ENCODE measurements around the gene NCOR2. TPM values are rescaled to one million over a fixed set of nuclear protein-coding genes. Genes with fewer than 3 reads are reported as not detected.
"Not testable (repeated sequence)": the region's sequence is repeated elsewhere in the genome, so short reads cannot be mapped to it uniquely, and the experiment has no call there.

The NCOR2 gene
- total RNA-seq, 1 donor from 2014 or later, result 128 TPM

DNA sequence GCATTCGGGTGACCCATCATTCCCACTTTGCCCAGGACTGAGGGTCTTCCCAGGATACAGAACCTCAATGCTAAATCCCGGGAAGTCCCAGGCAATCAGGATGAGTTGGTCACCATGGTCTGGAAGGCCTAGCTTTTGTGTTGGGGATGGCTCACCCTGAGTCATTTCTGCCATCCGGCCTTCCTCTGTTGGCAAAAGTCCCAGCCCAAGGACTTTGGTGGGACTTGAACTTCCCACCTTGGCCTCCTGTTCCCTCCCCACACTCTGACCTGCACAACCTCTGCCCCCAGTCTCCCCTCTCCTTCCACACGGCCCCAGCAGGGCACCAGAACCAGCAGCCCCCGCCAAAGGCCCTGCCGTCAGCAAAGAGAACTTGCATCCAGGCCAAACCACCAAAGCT is 24.6 kb upstream of the NCOR2 start:
- Mint-ChIP-seq H3K4me1 (peaks cover 10% of the 10 kb centered on the region), H3K27ac (no peak overlapping the region), H3K4me3 (no peak overlapping the region), H3K9me3 (peaks cover 5% of the 10 kb centered on the region), H3K36me3 (ENCODE audit: low read depth) (no peaks in the 10 kb centered on the region), H3K27me3 (peaks cover 18% of the 10 kb centered on the region)
- DNase-seq, result no peak
- intact Hi-C loops (cut with micrococcal nuclease), result no loop called here

DNA sequence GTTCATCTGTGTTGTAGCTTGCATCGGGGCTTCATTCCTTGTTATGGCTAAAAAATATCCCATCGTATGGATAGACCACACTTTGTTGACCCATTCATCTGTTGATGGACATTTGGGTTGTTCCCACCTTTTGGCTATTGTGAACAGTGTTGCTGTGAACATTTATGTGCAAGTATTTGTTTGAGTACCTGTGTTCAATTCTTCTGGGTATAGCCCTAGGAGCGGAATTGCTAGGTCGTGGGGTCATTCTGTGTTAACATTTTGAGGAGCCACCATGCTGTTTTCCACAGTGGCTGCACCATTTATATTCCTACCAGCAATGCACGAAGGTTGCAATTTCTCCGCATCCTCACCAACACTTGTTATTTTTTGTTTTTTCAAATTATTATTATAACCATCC is 23.0 kb upstream of the NCOR2 start:
- H3K36me3 Mint-ChIP-seq (ENCODE audit: low read depth), result no peaks in the 10 kb centered on the region
- peaks cover 5% of the 10 kb centered on the region for H3K9me3 Mint-ChIP-seq
- H3K27ac Mint-ChIP-seq, result no peak overlapping the region
- DNase-seq, result no peak
- intact Hi-C loops (cut with micrococcal nuclease), result no loop called here
- H3K27me3 Mint-ChIP-seq, result peaks cover 18% of the 10 kb centered on the region
- no peak overlapping the region for H3K4me3 Mint-ChIP-seq
- H3K4me1 Mint-ChIP-seq, result peaks cover 10% of the 10 kb centered on the region

DNA sequence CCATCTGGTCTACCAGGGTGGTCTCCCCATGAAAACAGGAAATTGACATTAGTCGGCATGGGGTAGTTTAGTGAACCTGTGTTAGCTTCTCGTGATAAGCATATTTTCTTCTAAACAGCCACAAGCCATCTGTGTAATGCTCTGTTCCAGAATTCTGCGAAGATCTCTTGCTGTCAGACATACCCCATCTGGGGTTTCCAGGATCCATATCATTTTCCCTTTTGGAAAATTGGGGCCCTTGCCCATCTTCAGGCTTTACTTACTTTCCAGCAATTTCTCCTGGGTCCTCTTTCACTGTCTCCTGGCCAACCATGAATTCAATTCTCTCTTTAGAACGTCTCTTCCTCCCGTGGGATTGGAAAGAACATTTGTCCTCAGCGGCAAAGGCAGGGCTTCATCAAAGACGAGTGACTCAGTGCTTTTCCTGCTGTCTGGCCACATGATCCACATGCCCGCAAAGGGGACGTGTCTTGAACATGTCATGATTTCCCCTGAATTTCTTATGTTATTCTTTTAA is 21.4 kb upstream of the NCOR2 start:
- Mint-ChIP-seq H3K4me1 (peaks cover 10% of the 10 kb centered on the region), H3K27ac (peak overlapping the region; percentile 21), H3K27me3 (peaks cover 15% of the 10 kb centered on the region), H3K9me3 (peaks cover 5% of the 10 kb centered on the region), H3K36me3 (ENCODE audit: low read depth) (no peaks in the 10 kb centered on the region), H3K4me3 (no peak overlapping the region)
- intact Hi-C loops (cut with micrococcal nuclease), result loop anchor here (2.0 kb wide), 1 partner anchor 22 kb away; the partner anchor contains the start of gene NCOR2
- DNase-seq, result peak; percentile 68

DNA sequence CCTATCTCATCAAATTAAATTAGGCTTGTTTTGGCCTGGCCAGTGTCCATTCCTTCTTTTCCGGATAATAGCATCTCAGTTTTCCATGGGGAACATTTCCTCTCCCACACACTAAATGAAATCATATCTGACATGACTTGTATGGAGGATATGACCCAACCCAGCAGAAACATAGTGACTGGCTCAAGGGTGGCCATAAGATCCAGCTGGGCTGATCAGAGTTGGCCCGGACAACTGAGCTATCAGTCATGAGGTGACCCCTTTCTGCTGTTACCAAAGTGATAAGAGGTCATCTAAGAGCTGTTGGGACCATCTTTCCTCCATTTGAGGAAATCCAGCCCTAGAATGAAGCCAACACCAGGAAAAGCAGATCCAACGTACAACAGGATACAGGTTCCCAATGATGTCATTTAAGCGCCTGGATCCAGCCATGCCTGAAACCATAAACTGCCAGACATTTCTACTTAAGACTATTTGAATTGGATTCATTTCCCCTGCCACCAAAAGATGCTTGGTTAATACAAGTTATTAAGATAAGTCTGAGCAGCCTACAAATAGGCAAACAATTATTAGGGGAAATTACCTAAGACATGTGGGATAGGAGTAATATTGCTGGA is 20.7 kb upstream of the NCOR2 start:
- Mint-ChIP-seq H3K36me3 (ENCODE audit: low read depth) (no peaks in the 10 kb centered on the region), H3K27ac (no peak overlapping the region), H3K4me3 (no peak overlapping the region), H3K27me3 (peaks cover 15% of the 10 kb centered on the region), H3K4me1 (peaks cover 10% of the 10 kb centered on the region), H3K9me3 (peaks cover 5% of the 10 kb centered on the region)
- intact Hi-C loops (cut with micrococcal nuclease), result loop anchor here (2.0 kb wide), 1 partner anchor 21 kb away; the partner anchor contains the start of gene NCOR2
- DNase-seq, result no peak

DNA sequence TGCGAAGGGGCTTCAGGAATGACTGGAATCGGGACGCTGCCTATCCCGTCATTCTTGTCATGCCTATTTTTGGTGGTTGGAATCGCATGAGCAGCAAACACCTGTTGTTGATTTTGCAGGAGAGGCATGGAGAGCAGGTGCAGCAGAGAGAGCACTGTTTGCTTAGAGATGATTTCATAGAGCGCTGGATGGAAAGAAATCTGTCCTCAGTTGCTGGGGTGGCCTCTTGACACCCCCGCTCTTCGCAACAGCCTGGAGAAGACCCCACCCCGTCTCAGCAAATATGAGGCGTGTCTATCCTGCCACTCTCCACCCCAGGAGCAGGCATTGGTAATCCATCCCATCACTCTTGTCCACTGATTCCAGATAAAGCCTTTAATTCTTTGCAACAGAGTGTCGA is 19.3 kb upstream of the NCOR2 start:
- intact Hi-C loops (cut with micrococcal nuclease), result no loop called here

DNA sequence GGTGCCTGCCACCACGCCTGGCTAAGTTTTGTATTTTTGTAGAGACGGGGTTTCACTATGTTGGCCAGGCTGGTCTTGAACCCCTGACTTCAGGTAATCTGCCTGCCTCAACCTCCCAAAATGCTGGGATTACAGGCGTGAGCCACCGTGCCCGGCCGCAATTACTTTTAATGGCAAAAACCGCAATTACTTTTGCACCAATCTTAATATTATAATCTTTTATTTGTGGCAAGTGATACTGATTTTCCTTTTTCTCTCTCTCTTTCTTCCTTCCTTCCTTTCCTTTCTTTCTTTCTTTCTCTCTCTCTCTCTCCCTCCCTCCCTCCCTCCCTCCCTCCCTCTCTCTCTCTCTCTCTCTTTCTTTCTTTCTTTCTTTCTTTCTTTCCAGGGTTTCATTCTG is 17.1 kb upstream of the NCOR2 start:
- H3K27ac Mint-ChIP-seq; DNase-seq; H3K4me3 Mint-ChIP-seq; H3K4me1 Mint-ChIP-seq; H3K36me3 Mint-ChIP-seq (ENCODE audit: low read depth); intact Hi-C loops (cut with micrococcal nuclease); H3K9me3 Mint-ChIP-seq: not testable (repeated sequence)
- H3K27me3 Mint-ChIP-seq, result peaks cover 10% of the 10 kb centered on the region

More for the DNA sequence above, 19.3 kb upstream of the NCOR2 start:
- H3K27ac Mint-ChIP-seq, result no peak overlapping the region
- peaks cover 10% of the 10 kb centered on the region for H3K4me1 Mint-ChIP-seq
- H3K27me3 Mint-ChIP-seq, result peaks cover 9% of the 10 kb centered on the region
- no peak for DNase-seq
- H3K36me3 Mint-ChIP-seq (ENCODE audit: low read depth), result no peaks in the 10 kb centered on the region
- H3K4me3 Mint-ChIP-seq, result no peak overlapping the region
- H3K9me3 Mint-ChIP-seq, result peaks cover 5% of the 10 kb centered on the region

DNA sequence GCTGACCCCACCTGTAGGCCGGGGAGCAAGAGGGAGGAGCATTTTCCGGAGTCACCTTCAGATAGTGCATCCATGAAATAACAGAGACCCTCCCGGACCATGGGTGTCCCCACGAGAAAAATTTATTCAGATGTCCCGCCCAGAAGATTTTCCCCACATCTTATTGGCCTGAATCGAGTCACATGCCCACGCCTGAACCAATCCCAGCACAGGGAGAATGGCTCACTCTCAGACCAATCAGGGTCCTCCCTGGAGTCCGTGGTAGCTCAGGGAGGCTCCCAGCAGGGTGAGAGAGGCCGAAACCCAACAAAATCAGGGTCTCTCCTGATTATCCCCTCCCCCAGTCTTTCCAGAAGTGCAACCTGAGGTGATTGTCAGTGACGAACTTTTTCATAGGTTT is 16.4 kb upstream of the NCOR2 start:
- no peak overlapping the region for H3K27ac Mint-ChIP-seq
- H3K9me3 Mint-ChIP-seq, result peaks cover 5% of the 10 kb centered on the region
- H3K4me1 Mint-ChIP-seq, result peaks cover 3% of the 10 kb centered on the region
- DNase-seq, result no peak
- H3K36me3 Mint-ChIP-seq (ENCODE audit: low read depth), result no peaks in the 10 kb centered on the region
- intact Hi-C loops (cut with micrococcal nuclease), result no loop called here
- peaks cover 10% of the 10 kb centered on the region for H3K27me3 Mint-ChIP-seq
- H3K4me3 Mint-ChIP-seq, result no peak overlapping the region

DNA sequence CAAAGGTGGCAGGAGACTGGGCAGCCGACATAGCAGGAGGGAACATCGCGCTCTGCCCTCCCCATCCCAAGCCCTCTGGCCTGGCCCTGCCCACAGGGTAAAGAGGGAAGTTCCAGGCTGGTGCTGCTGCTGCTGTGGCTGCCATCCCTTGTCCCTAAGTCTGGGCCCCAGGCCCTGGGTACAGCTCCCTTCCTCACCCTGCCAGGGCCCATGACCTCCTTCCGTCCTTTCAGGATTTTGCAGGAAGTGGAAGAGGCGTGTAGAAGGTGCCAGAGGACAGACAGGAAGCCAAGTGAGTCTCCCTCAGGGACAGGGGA is 14.7 kb upstream of the NCOR2 start:
- Mint-ChIP-seq H3K27me3 (peaks cover 6% of the 10 kb centered on the region), H3K4me1 (no peaks in the 10 kb centered on the region), H3K4me3 (no peak overlapping the region), H3K27ac (no peak overlapping the region), H3K9me3 (peaks cover 5% of the 10 kb centered on the region), H3K36me3 (ENCODE audit: low read depth) (no peaks in the 10 kb centered on the region)
- intact Hi-C loops (cut with micrococcal nuclease), result no loop called here
- no peak for DNase-seq

DNA sequence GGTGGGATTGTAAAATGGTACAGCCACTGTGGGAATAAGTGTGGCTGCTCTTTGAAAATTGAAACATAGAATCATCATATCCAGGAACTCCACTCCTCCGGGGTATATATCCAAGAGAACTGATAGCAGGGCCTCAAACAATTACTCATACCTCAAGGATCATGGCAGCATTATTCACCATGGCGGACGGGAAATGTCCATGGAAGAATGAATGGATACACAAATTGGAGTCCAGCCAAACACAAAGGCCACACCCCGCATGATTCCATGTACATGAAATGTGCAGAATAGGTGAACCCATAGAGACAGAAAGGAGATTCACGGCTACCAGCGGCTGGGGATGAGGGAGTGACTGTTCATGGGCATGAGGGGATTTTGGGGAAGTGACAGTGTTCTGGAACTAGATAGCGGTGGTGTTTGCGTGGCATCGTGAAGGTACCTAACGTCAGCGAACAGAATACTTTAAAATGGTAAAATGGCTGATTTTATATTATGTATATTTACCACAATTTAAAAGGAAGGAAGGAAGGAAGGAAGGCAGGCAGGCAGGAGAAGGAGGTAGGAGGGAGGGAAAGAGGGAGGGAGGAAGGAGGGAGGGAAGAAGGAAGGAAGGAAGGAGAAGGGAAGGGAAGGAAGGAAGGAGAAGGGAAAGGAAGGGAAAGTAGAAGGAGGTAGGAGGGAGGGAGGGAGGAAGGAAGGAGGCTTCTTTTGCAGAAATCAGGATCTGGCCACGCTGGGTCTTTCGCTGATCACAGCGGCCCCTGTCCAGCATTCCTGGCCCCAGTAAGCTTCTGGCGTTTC is 14.1 kb upstream of the NCOR2 start:
- H3K4me3 Mint-ChIP-seq, result no peak overlapping the region
- H3K9me3 Mint-ChIP-seq, result peaks cover 5% of the 10 kb centered on the region
- no peaks in the 10 kb centered on the region for H3K4me1 Mint-ChIP-seq
- no peak for DNase-seq
- peaks cover 6% of the 10 kb centered on the region for H3K27me3 Mint-ChIP-seq
- no peaks in the 10 kb centered on the region for H3K36me3 Mint-ChIP-seq (ENCODE audit: low read depth)
- H3K27ac Mint-ChIP-seq, result no peak overlapping the region
- intact Hi-C loops (cut with micrococcal nuclease), result no loop called here

DNA sequence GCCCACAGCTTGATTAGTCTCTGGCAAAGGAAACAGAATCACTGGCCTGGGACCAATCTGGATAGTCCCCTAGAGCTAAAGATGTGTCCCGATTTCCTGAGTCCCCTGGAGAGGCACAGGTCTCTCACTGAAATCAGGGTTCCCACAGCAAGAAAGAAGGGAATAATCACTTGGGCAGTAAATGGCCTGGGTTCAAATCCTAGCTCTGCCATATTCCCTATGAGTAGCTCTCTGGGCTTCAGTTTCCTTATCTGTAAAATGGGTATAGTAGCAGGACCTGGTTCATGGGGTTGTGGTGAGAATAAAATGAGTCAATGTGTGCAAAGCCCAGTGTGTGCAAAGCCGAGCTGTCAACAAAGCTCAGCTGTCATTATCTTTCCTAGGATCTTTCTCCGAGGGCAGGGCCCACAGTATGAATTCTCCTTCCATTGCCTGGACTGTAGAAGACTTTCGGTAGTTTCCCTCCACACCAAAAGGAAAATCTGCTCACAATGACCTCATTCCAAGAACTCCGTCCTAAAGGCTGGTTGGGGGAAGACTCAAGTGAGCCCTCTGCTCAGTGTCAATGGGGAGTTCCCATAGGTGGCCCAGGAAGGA is 12.6 kb upstream of the NCOR2 start:
- intact Hi-C loops (cut with micrococcal nuclease), result no loop called here
- H3K4me3 Mint-ChIP-seq, result no peak overlapping the region
- DNase-seq, result no peak
- no peaks in the 10 kb centered on the region for H3K4me1 Mint-ChIP-seq
- no peaks in the 10 kb centered on the region for H3K36me3 Mint-ChIP-seq (ENCODE audit: low read depth)
- H3K9me3 Mint-ChIP-seq, result peaks cover 5% of the 10 kb centered on the region
- no peak overlapping the region for H3K27ac Mint-ChIP-seq
- peaks cover 6% of the 10 kb centered on the region for H3K27me3 Mint-ChIP-seq

DNA sequence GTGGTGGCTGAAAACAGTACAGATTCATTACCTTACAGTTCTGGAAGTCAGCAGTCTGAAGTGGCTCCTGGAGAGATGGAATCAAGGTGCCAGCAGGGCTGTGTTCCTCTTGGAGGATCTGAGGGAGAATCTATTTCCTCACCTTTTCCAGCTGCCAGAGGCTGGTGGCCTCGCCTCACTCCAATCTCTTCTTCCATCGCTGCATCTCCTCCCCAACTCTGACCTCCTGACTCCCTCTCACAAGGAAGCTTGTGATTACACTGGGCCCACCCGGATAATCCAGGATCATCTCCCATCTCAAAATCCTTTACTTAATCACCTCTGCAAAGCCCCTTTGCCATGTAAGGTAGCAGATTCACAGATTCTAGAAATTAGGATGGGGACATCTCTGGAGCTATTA is 11.4 kb upstream of the NCOR2 start:
- Mint-ChIP-seq H3K27me3 (peaks cover 6% of the 10 kb centered on the region), H3K4me1 (no peaks in the 10 kb centered on the region), H3K9me3 (peaks cover 5% of the 10 kb centered on the region), H3K36me3 (ENCODE audit: low read depth) (no peaks in the 10 kb centered on the region), H3K27ac (no peak overlapping the region), H3K4me3 (no peak overlapping the region)
- DNase-seq, result no peak
- intact Hi-C loops (cut with micrococcal nuclease), result no loop called here

DNA sequence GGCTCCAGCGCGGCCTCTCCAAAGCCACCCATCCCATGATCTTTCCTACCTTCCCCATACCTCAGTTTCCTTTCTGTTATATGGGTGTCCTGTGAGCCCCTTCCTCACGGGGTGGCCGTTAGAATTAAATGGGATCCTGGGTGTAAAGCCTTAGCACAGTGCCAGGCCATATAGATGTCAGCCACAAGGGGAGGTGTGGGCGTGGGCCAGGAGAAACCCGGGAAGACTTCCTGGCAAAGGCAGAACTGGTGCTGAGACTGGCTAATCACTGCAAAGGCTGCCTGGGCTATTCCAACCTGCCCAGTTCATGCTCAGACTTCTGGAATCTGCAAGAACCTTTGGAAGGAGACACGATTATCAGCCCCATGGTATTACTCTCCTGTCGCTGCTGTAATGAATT is 11.0 kb upstream of the NCOR2 start:
- no peaks in the 10 kb centered on the region for H3K4me1 Mint-ChIP-seq
- H3K36me3 Mint-ChIP-seq (ENCODE audit: low read depth), result no peaks in the 10 kb centered on the region
- intact Hi-C loops (cut with micrococcal nuclease), result no loop called here
- H3K27me3 Mint-ChIP-seq, result peaks cover 6% of the 10 kb centered on the region
- H3K27ac Mint-ChIP-seq, result no peak overlapping the region
- H3K9me3 Mint-ChIP-seq, result peaks cover 5% of the 10 kb centered on the region
- no peak overlapping the region for H3K4me3 Mint-ChIP-seq
- no peak for DNase-seq

DNA sequence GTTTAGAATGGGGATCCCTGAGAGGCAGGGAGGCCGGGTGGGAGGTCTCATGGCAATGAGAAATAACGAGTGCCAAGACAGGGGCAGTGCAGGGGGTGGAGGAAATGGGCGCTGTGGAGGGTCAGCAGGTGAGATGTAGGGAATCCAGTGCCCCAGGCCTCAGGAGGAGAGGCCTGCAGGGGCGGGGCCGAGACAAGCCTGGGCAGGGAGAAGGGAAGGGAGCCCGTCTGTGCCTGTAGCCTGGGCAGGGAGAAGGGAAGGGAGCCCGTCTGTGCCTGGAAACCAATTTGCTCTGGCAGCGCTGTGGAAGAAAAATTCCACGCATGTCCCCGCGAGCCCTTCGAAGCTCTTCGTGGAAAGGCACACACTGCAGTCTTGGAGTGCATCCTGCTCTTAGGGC is 10.6 kb upstream of the NCOR2 start:
- DNase-seq, result no peak
- peaks cover 5% of the 10 kb centered on the region for H3K9me3 Mint-ChIP-seq
- H3K4me3 Mint-ChIP-seq, result no peak overlapping the region
- H3K27me3 Mint-ChIP-seq, result peaks cover 6% of the 10 kb centered on the region
- intact Hi-C loops (cut with micrococcal nuclease), result no loop called here
- no peaks in the 10 kb centered on the region for H3K4me1 Mint-ChIP-seq
- H3K27ac Mint-ChIP-seq, result no peak overlapping the region
- H3K36me3 Mint-ChIP-seq (ENCODE audit: low read depth), result no peaks in the 10 kb centered on the region

DNA sequence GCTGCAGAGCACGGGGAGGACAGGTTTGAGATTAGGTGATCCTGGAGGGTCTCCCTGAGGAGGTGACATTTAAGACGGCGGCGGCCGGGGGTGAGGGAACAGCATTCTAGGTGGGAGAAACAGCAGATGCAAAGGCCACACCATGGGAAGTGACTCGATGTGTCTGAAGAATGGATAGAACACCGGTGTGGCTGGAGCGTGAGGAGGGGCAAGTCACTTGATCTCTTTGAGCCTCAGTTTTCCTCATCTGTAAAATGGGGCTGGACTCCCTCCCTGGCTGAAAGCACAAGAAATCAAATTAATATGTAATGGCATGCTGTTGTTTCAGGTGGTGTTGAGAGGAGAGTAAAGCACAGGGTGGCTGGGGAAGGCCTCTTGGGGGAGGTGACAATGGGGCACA is 10.0 kb upstream of the NCOR2 start:
- H3K9me3 Mint-ChIP-seq, result peaks cover 5% of the 10 kb centered on the region
- H3K27ac Mint-ChIP-seq, result no peak overlapping the region
- no peak for DNase-seq
- H3K4me1 Mint-ChIP-seq, result no peaks in the 10 kb centered on the region
- intact Hi-C loops (cut with micrococcal nuclease), result no loop called here
- H3K27me3 Mint-ChIP-seq, result peaks cover 6% of the 10 kb centered on the region
- H3K36me3 Mint-ChIP-seq (ENCODE audit: low read depth), result no peaks in the 10 kb centered on the region
- H3K4me3 Mint-ChIP-seq, result no peak overlapping the region
